ENCODE measurements around the gene RERE. TPM values are rescaled to one million over a fixed set of nuclear protein-coding genes. Genes with fewer than 3 reads are reported as not detected.
A peak's percentile ranks its signal among the peaks of the same experiment; 100 is the strongest.
"Not testable (repeated sequence)": the region's sequence is repeated elsewhere in the genome, so short reads cannot be mapped to it uniquely, and the experiment has no call there.

Gene RERE
- total RNA-seq, 6 experiments from 2014 or later: 36.5 to 41.6 (median 37.5) TPM

DNA sequence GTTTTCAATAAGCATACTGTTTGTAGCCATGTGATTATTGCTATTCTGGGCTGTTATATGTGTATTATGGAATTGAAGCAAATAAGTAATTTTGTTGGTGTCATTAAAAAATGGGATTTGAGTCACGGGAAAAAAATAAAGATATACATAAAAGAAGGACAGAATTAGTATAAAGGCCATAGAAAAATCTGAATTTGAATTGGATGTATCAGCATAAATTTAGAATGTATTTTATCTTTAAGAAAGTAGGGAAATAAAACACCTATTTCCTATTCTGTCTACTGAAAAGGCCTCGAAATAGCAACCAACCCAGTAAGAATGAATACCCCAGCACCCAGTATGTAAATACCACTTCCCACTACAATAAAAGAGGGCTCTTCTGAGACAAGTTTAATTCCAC is 313.6 kb downstream of the RERE start:
- Mint-ChIP-seq H3K27me3 (ENCODE audit: insufficient read depth) (no peaks in the 10 kb centered on the region; the same call in 1 of the 2 replicates), H3K27ac (no peak overlapping the region), H3K4me3 (no peak overlapping the region), H3K9me3 (no peaks in the 10 kb centered on the region), H3K36me3 (ENCODE audit: low read depth) (peaks cover 13% of the 10 kb centered on the region), H3K4me1 (ENCODE audit: low read depth) (no peaks in the 10 kb centered on the region)
- TF ChIP-seq, protein P1, sequence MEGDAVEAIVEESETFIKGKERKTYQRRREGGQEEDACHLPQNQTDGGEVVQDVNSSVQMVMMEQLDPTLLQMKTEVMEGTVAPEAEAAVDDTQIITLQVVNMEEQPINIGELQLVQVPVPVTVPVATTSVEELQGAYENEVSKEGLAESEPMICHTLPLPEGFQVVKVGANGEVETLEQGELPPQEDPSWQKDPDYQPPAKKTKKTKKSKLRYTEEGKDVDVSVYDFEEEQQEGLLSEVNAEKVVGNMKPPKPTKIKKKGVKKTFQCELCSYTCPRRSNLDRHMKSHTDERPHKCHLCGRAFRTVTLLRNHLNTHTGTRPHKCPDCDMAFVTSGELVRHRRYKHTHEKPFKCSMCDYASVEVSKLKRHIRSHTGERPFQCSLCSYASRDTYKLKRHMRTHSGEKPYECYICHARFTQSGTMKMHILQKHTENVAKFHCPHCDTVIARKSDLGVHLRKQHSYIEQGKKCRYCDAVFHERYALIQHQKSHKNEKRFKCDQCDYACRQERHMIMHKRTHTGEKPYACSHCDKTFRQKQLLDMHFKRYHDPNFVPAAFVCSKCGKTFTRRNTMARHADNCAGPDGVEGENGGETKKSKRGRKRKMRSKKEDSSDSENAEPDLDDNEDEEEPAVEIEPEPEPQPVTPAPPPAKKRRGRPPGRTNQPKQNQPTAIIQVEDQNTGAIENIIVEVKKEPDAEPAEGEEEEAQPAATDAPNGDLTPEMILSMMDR (IDR thresholded peaks at IDR 0.05): no peak
- DNase-seq: no peak

DNA sequence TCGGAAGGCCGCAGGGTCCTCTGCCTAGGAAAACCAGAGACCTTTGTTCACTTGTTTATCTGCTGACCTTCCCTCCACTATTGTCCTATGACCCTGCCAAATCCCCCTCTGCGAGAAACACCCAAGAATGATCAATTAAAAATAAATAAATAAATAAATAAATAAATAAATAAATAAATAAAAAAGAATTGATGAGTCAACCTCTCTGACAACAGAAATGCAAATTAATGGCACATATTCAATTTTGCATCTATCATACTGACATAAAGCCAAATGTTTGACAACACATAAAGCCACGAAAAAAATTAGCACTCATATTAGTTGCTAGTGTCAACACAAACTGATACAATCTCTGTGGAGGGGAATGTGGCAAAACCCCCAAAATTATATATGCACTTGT is 314.5 kb downstream of the RERE start:
- H3K9me3 Mint-ChIP-seq; H3K4me3 Mint-ChIP-seq; H3K27ac Mint-ChIP-seq; H3K27me3 Mint-ChIP-seq (ENCODE audit: insufficient read depth); DNase-seq; H3K4me1 Mint-ChIP-seq (ENCODE audit: low read depth): not testable (repeated sequence)
- H3K36me3 Mint-ChIP-seq (ENCODE audit: low read depth): peaks cover 13% of the 10 kb centered on the region

DNA sequence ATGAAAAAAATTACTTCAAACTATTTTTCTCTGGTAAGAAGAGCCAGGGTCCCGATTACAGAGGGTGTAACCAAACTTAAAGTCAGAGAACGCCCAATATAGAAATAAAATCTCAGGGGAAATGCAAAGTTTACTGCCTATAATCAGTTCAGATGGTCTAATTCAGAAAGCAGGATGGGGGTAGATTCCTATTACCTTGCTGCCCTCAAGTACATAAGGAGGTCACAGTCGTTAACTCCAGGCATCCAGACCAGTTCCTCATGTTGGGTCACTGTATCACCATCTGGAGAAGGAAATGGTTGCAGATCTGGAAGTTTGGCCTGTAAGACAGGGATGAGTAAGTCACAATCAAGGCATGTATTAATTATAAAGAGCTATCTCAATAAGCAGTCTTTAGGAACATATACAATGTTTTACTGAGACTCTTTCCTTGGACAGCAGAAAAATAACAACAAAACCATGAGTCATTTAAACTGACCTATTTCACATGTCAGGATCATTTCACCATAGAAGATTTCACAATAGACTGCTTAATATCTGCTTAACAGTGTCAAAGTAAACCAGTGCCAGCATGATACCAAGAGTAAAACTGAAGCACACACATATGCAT is 320.1 kb downstream of the RERE start:
- TF ChIP-seq, protein P1 (IDR thresholded peaks at IDR 0.05): no peak
- Mint-ChIP-seq H3K4me3 (no peak overlapping the region), H3K4me1 (ENCODE audit: low read depth) (peaks cover 22% of the 10 kb centered on the region), H3K9me3 (no peaks in the 10 kb centered on the region), H3K27ac (peak overlapping the region; percentile 10; the same call in 1 of the 2 replicates), H3K27me3 (ENCODE audit: insufficient read depth) (peaks cover 1% of the 10 kb centered on the region; the same call in 1 of the 2 replicates), H3K36me3 (ENCODE audit: low read depth) (peaks cover 32% of the 10 kb centered on the region)
- peak; percentile 53 for DNase-seq

DNA sequence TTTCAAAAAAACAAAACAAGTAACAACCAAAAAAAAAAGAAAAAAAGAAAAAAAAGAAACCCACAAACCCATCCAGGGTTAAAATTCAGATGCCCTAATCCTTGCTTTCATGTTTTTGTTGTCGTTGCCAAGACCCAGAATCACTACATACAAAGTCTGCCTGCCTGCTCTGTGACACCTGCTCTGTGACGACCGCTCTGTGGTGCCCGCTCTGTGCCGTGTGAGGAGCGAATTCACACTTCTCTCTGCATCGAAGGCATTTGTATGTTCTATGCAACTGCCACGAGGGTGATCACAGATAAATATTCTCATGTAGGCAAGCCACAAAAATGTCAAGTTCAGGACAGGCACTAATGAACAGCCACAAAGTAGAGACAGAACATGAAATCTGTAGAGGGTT is 321.0 kb downstream of the RERE start:
- TF ChIP-seq, protein P1 (IDR thresholded peaks at IDR 0.05): no peak
- Mint-ChIP-seq H3K9me3 (no peaks in the 10 kb centered on the region), H3K4me1 (ENCODE audit: low read depth) (peaks cover 22% of the 10 kb centered on the region), H3K36me3 (ENCODE audit: low read depth) (peaks cover 37% of the 10 kb centered on the region), H3K27me3 (ENCODE audit: insufficient read depth) (peaks cover 1% of the 10 kb centered on the region; the same call in 1 of the 2 replicates), H3K27ac (peak overlapping the region; percentile 30; the same call in 1 of the 2 replicates), H3K4me3 (no peak overlapping the region)
- no peak for DNase-seq

DNA sequence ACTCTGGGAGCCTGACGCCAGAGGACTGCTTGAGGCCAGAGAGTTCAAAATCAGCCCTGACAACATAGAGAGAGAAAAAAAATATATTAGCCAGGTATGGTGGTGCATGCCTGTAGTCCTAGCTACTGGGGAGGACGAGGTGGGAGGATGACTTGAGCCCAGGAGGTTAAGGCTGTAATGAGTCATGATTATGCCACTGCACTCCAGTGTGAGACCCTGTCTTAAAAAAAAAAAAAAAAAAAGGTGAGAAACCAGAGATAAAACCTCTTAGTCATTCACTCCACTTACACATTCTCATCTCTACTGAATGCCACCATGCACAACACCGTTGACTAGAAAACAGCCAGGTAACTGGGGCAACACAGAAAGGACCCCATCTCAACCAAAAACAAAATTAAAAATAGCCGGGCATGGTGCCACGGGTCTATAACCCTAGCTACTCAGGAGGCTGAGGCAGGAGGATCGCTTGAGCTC is 321.5 kb downstream of the RERE start:
- H3K4me3 Mint-ChIP-seq: no peak overlapping the region
- no peak overlapping the region for H3K27ac Mint-ChIP-seq
- H3K9me3 Mint-ChIP-seq: no peaks in the 10 kb centered on the region
- DNase-seq: no peak
- TF ChIP-seq, protein P1 (IDR thresholded peaks at IDR 0.05): no peak
- H3K36me3 Mint-ChIP-seq (ENCODE audit: low read depth): peaks cover 37% of the 10 kb centered on the region
- peaks cover 3% of the 10 kb centered on the region for H3K27me3 Mint-ChIP-seq (ENCODE audit: insufficient read depth)
- peaks cover 22% of the 10 kb centered on the region for H3K4me1 Mint-ChIP-seq (ENCODE audit: low read depth)

DNA sequence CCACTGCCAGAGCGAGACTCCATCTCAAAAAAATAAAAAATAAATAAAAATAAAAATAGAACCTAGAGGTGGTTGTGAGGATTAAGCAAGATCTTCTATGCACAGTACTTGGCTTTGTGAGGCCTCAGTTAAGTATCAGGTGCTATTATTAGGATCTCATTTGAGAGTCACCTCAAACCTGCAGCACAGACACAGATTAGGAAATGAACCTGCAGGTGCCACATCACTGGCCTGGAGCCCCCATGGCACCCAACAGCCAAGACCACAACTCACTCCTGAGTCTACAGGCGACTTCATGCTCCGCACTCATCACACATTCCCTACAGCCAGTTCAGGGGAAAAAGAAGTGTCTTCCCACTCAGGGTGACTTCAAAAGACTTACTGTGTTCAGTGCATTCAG is 322.8 kb downstream of the RERE start:
- Mint-ChIP-seq H3K4me3 (no peak overlapping the region), H3K4me1 (ENCODE audit: low read depth) (peaks cover 22% of the 10 kb centered on the region), H3K27me3 (ENCODE audit: insufficient read depth) (peaks cover 3% of the 10 kb centered on the region), H3K36me3 (ENCODE audit: low read depth) (peaks cover 31% of the 10 kb centered on the region), H3K9me3 (no peaks in the 10 kb centered on the region), H3K27ac (no peak overlapping the region)
- TF ChIP-seq, protein P1 (IDR thresholded peaks at IDR 0.05): no peak
- DNase-seq: no peak

Measured in HFFc6 (cell line).